HG03439 (cell line): ENCODE measurements around the gene CNTNAP2.
A peak's percentile ranks its signal among the peaks of the same experiment; 100 is the strongest.
"Not testable (repeated sequence)": the region's sequence is repeated elsewhere in the genome, so short reads cannot be mapped to it uniquely, and the experiment has no call there.

Source experiments
- ATAC-seq: cut with Tn5 transposase; IDR thresholded peaks from one replicate; pipeline ENCODE4 v1.9.1; 2021; ENCODE audit warnings: mild to moderate bottlenecking, moderate library complexity; ENCODE audit not compliant: unreplicated experiment

Gene CNTNAP2

GRCh38 chr7:148303295-148304082 lies 2186.9 kb downstream of the CNTNAP2 start:
- no peak for ATAC-seq

- ATAC-seq, result no peak
Measured at GRCh38 chr7:148304083-148304335, 2187.4 kb downstream of the CNTNAP2 start.

- ATAC-seq, result peak; percentile 91
Measured at GRCh38 chr7:148304456-148304855, 2187.9 kb downstream of the CNTNAP2 start.

- peak; percentile 46 for ATAC-seq
Measured at GRCh38 chr7:148306759-148307158, 2190.2 kb downstream of the CNTNAP2 start.

GRCh38 chr7:148318102-148318811 lies 2201.7 kb downstream of the CNTNAP2 start:
- ATAC-seq, result no peak

- ATAC-seq, result no peak
Measured at GRCh38 chr7:148318838-148319237, 2202.2 kb downstream of the CNTNAP2 start.

- no peak for ATAC-seq
Measured at GRCh38 chr7:148319316-148319808, 2202.8 kb downstream of the CNTNAP2 start.

- no peak for ATAC-seq
Measured at GRCh38 chr7:148325208-148325607, 2208.6 kb downstream of the CNTNAP2 start.

- no peak for ATAC-seq
Measured at GRCh38 chr7:148327379-148327778, 2210.8 kb downstream of the CNTNAP2 start.

GRCh38 chr7:148328906-148329305 lies 2212.3 kb downstream of the CNTNAP2 start:
- ATAC-seq, result no peak

- no peak for ATAC-seq
Measured at GRCh38 chr7:148330124-148330818, 2213.7 kb downstream of the CNTNAP2 start.

- no peak for ATAC-seq
Measured at GRCh38 chr7:148330822-148331221, 2214.2 kb downstream of the CNTNAP2 start.

- not testable (repeated sequence) for ATAC-seq
Measured at GRCh38 chr7:148331456-148331855, 2214.9 kb downstream of the CNTNAP2 start.

- ATAC-seq, result no peak
Measured at GRCh38 chr7:148332191-148333186, 2215.9 kb downstream of the CNTNAP2 start.

- ATAC-seq, result no peak
Measured at GRCh38 chr7:148334441-148334956, 2217.9 kb downstream of the CNTNAP2 start.

- no peak for ATAC-seq
Measured at GRCh38 chr7:148334959-148335577, 2218.5 kb downstream of the CNTNAP2 start.

GRCh38 chr7:148335790-148336189 lies 2219.2 kb downstream of the CNTNAP2 start:
- no peak for ATAC-seq

GRCh38 chr7:148336411-148336810 lies 2219.8 kb downstream of the CNTNAP2 start:
- no peak for ATAC-seq

- ATAC-seq, result no peak
Measured at GRCh38 chr7:148337246-148337965, 2220.8 kb downstream of the CNTNAP2 start.
